Tibial nerve (tissue), 4 donors: ENCODE measurements around the gene HOATZ. TPM values are rescaled to one million over a fixed set of nuclear protein-coding genes. Genes with fewer than 3 reads are reported as not detected.

Experiments used
- DNase-seq, 2 donors: peaks; one replicate each; pipeline ENCODE4 v3.0.0-alpha.2; 2019; ENCODE audit warnings: low spot score in 2 of 2
- H3K27ac ChIP-seq, 4 donors: fragments of 200-600 bp; sonication (generic) in 3 of 4; one replicate each; pipeline ENCODE4 v1.5.1; 2017 to 2019; ENCODE audit warnings: mild to moderate bottlenecking in 1 of 4
- H3K27me3 ChIP-seq, 2 donors: fragments of 200-600 bp; sonication (generic) in 1 of 2; one replicate each; pipeline versions ENCODE4 v1.5.1 to v1.6.0; 2017 to 2019
- H3K36me3 ChIP-seq, 3 donors: fragments of 200-600 bp; sonication (generic); one replicate each; pipeline ENCODE4 v1.5.1; 2018 to 2019
- H3K4me1 ChIP-seq, 4 donors: fragments of 200-600 bp; sonication (generic) in 3 of 4; one replicate each; pipeline ENCODE4 v1.5.1; 2017 to 2019
- H3K4me3 ChIP-seq, 4 donors: fragments of 200-600 bp; sonication (generic) in 3 of 4; one replicate each; pipeline ENCODE4 v1.5.1; 2017 to 2019; ENCODE audit warnings: mild to moderate bottlenecking in 1 of 4, moderate library complexity in 1 of 4
- H3K9me3 ChIP-seq, 4 donors: fragments of 200-600 bp; sonication (generic) in 3 of 4; one replicate each; pipeline ENCODE4 v1.5.1; 2017 to 2019
- EP300 ChIP-seq, 2 donors: sonication (generic); formaldehyde crosslinking; IDR thresholded peaks; one replicate each; pipeline ENCODE4 v1.6.1; 2017; ENCODE audit warnings: antibody characterized with exemption in 2 of 2, mild to moderate bottlenecking in 1 of 2
- POLR2A ChIP-seq, 2 donors: fragments of 450-650 bp; IDR thresholded peaks; one replicate each; pipeline ENCODE4 v1.6.1; 2017; ENCODE audit warnings: antibody characterized with exemption in 2 of 2, mild to moderate bottlenecking in 2 of 2, moderate library complexity in 2 of 2
- WGBS, 2 donors: methylation state at CpG; one replicate each; pipeline ENCODE4 v1.1.5; 2018; 5-methylcytosine and 5-hydroxymethylcytosine counted together
- total RNA-seq, 4 donors: library from RNA; depleted of rRNA; stranded (reverse); fragments of >200 nt; gene quantifications; one replicate each; pipeline ENCODE4 v1.1.0, GENCODE V29; 2016
- TF ChIP-seq, protein P1 (sequence below), 5 experiments: fragments of 200-600 bp in 3 of 5; fragments of 450-650 bp in 2 of 5; sonication (generic) in 3 of 5; IDR thresholded peaks; one replicate each; pipeline ENCODE4 v1.5.1; 2016 to 2019; ENCODE audit warnings: antibody characterized with exemption in 5 of 5, mild to moderate bottlenecking in 3 of 5, moderate library complexity in 2 of 5

Gene HOATZ
- total RNA-seq, 4 donors from 2014 or later, result not detected

DNA sequence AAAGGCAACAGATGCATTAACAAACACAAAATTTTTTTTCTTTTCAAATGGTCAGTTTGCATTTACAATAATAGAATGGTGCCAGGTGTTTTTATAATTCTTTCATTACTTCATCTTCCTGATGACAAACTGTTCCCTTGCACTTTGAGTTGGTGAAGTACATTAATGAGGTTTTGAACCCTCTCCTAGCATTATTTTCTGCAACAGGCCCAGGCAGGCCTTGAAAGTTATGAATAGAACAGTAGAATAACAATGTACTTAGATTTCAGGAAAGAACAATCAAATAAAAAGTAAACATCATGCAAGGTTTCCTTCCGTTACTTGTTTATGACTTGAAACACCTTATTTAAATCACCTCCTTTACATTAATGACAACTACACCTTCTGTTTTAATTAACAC lies 12.0 kb upstream of the HOATZ start:
- TF ChIP-seq POLR2A (IDR thresholded peaks at IDR 0.05) (no peak), EP300 (IDR thresholded peaks at IDR 0.05) (no peak)
- TF ChIP-seq, protein P1, sequence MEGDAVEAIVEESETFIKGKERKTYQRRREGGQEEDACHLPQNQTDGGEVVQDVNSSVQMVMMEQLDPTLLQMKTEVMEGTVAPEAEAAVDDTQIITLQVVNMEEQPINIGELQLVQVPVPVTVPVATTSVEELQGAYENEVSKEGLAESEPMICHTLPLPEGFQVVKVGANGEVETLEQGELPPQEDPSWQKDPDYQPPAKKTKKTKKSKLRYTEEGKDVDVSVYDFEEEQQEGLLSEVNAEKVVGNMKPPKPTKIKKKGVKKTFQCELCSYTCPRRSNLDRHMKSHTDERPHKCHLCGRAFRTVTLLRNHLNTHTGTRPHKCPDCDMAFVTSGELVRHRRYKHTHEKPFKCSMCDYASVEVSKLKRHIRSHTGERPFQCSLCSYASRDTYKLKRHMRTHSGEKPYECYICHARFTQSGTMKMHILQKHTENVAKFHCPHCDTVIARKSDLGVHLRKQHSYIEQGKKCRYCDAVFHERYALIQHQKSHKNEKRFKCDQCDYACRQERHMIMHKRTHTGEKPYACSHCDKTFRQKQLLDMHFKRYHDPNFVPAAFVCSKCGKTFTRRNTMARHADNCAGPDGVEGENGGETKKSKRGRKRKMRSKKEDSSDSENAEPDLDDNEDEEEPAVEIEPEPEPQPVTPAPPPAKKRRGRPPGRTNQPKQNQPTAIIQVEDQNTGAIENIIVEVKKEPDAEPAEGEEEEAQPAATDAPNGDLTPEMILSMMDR (IDR thresholded peaks at IDR 0.05), result no peak
- no peaks in the 10 kb centered on the region for H3K36me3 ChIP-seq
- H3K4me3 ChIP-seq, result no peak overlapping the region
- no peaks in the 10 kb centered on the region for H3K4me1 ChIP-seq
- no peak for DNase-seq
- no peak overlapping the region for H3K27ac ChIP-seq
- no peaks in the 10 kb centered on the region for H3K9me3 ChIP-seq
- no peaks in the 10 kb centered on the region for H3K27me3 ChIP-seq
- WGBS, 2 donors, result 93% methylated on average over 1 of the region's 1 CpG

- DNase-seq, result no peak
- TF ChIP-seq POLR2A (IDR thresholded peaks at IDR 0.05) (no peak), EP300 (IDR thresholded peaks at IDR 0.05) (no peak)
- TF ChIP-seq, protein P1 (IDR thresholded peaks at IDR 0.05), result no peak
- 93 to 94% methylated on average over 1 of the region's 1 CpG for WGBS, 2 donors
Measured at GRCh38 chr11:111510311-111510710, 4.3 kb upstream of the HOATZ start.

GRCh38 chr11:111512296-111513239 lies 2.0 kb upstream of the HOATZ start, which contains the start of gene BTG4:
Gene BTG4 (minus strand): TSS chr11:111512386. CDS start chr11:111498776, 13,610 bp downstream.
- Histone ChIP-seq H3K27me3 (peaks cover 3 to 44% of the 10 kb centered on the region in 2 donors), H3K4me1 (peaks cover 0 to 24% (median 0%) of the 10 kb centered on the region in 4 donors), H3K27ac (peak within 1 kb of the TSS in 1 of 4 donors; percentile 56), H3K36me3 (no peaks in the 10 kb centered on the region), H3K4me3 (peak within 1 kb of the TSS; percentile 34 to 59 (median 42)), H3K9me3 (no peaks in the 10 kb centered on the region)
- no peak for DNase-seq
- TF ChIP-seq, protein P1 (IDR thresholded peaks at IDR 0.05), result no peak
- TF ChIP-seq EP300 (IDR thresholded peaks at IDR 0.05) (no peak), POLR2A (IDR thresholded peaks at IDR 0.05) (no peak)
- 5 to 6% methylated on average over 68 to 83 of the region's 90 CpGs for WGBS, 2 donors

More at GRCh38 chr11:111510311-111510710, 4.3 kb upstream of the HOATZ start:
- no peaks in the 10 kb centered on the region for H3K36me3 ChIP-seq
- peaks cover 0 to 24% (median 0%) of the 10 kb centered on the region in 4 donors for H3K4me1 ChIP-seq
- no peaks in the 10 kb centered on the region for H3K9me3 ChIP-seq
- H3K27me3 ChIP-seq, result peaks cover 3 to 44% of the 10 kb centered on the region in 2 donors
- no peak overlapping the region for H3K27ac ChIP-seq
- no peak overlapping the region for H3K4me3 ChIP-seq

GRCh38 chr11:111513240-111513605 lies 1.4 kb upstream of the HOATZ start:
- H3K36me3 ChIP-seq, result no peaks in the 10 kb centered on the region
- peaks cover 3 to 42% of the 10 kb centered on the region in 2 donors for H3K27me3 ChIP-seq
- no peak overlapping the region for H3K27ac ChIP-seq
- H3K9me3 ChIP-seq, result no peaks in the 10 kb centered on the region
- peak overlapping the region in 2 of 4 donors; percentile 46 to 59 for H3K4me3 ChIP-seq
- TF ChIP-seq EP300 (IDR thresholded peaks at IDR 0.05) (no peak), POLR2A (IDR thresholded peaks at IDR 0.05) (no peak)
- TF ChIP-seq, protein P1 (IDR thresholded peaks at IDR 0.05), result no peak
- WGBS, 2 donors, result 42% methylated on average over 6 of the region's 6 CpGs
- H3K4me1 ChIP-seq, result peaks cover 0 to 24% (median 0%) of the 10 kb centered on the region in 4 donors
- no peak for DNase-seq

GRCh38 chr11:111515591-111515990 lies 1.0 kb downstream of the HOATZ start:
- H3K27ac ChIP-seq, result no peak overlapping the region
- no peaks in the 10 kb centered on the region for H3K9me3 ChIP-seq
- H3K36me3 ChIP-seq, result no peaks in the 10 kb centered on the region
- peaks cover 3 to 34% of the 10 kb centered on the region in 2 donors for H3K27me3 ChIP-seq
- no peak overlapping the region for H3K4me3 ChIP-seq
- 91 to 95% methylated on average over 2 of the region's 2 CpGs for WGBS, 2 donors
- peaks cover 0 to 24% (median 0%) of the 10 kb centered on the region in 4 donors for H3K4me1 ChIP-seq
- no peak for DNase-seq
- TF ChIP-seq EP300 (IDR thresholded peaks at IDR 0.05) (no peak), POLR2A (IDR thresholded peaks at IDR 0.05) (no peak)
- TF ChIP-seq, protein P1 (IDR thresholded peaks at IDR 0.05), result no peak
